Neuronal stem cell (in vitro differentiated cells): ENCODE results near the gene DOCK8.
A peak's percentile ranks its signal among the peaks of the same experiment; 100 is the strongest.

Experiments
- DNase-seq: peaks from one replicate; pipeline ENCODE4 v3.0.0-alpha.2; 2013; ENCODE audit warnings: low spot score
- H2AFZ ChIP-seq: one replicate; pipeline ENCODE4 v1.6.1; 2013; ENCODE audit warnings: mild to moderate bottlenecking, low read length, inconsistent platforms
- H2AK5ac ChIP-seq: 2 replicates; pipeline ENCODE4 v1.6.1; 2013; ENCODE audit warnings: low read depth, mild to moderate bottlenecking, inconsistent platforms, low read length, moderate library complexity, mixed read lengths
- H2BK120ac ChIP-seq: 2 replicates; pipeline ENCODE4 v1.6.1; 2013; ENCODE audit warnings: low read depth, mild to moderate bottlenecking, inconsistent platforms, low read length, moderate library complexity, mixed read lengths
- H2BK12ac ChIP-seq: one replicate; pipeline ENCODE4 v1.6.1; 2013; ENCODE audit warnings: low read length, inconsistent platforms
- H2BK15ac ChIP-seq: 2 replicates; pipeline ENCODE4 v1.6.1; 2013; ENCODE audit warnings: mild to moderate bottlenecking, low read length, inconsistent platforms, mixed read lengths
- H2BK5ac ChIP-seq: one replicate; pipeline ENCODE4 v1.6.1; 2013; ENCODE audit warnings: inconsistent platforms, mild to moderate bottlenecking, low read length, moderate library complexity
- H3K14ac ChIP-seq: one replicate; pipeline ENCODE4 v1.6.1; 2013; ENCODE audit warnings: low read length, inconsistent platforms
- H3K18ac ChIP-seq: 2 replicates; pipeline ENCODE4 v1.6.1; 2013; ENCODE audit warnings: low read length, inconsistent platforms
- H3K23ac ChIP-seq: 2 replicates; pipeline ENCODE4 v1.6.1; 2013; ENCODE audit warnings: low read depth, mild to moderate bottlenecking, mixed read lengths, low read length, inconsistent platforms; ENCODE audit not compliant: poor library complexity
- H3K27ac ChIP-seq: replicated peaks from 3 replicates; pipeline ENCODE4 v1.5.1; 2013; ENCODE audit warnings: low read length, inconsistent platforms
- H3K27me3 ChIP-seq, 3 experiments: 2 replicates each; pipeline ENCODE4 v1.6.1; 2013; ENCODE audit warnings: low read length in 3 of 3, mild to moderate bottlenecking in 2 of 3, inconsistent platforms in 1 of 3, low read depth in 1 of 3, mixed read lengths in 1 of 3, moderate library complexity in 1 of 3; ENCODE audit not compliant: control insufficient read depth in 3 of 3, insufficient read depth in 3 of 3
- H3K36me3 ChIP-seq, 2 donors: replicated peaks in 1 of 2; 2 replicates each; pipeline ENCODE4 v1.6.1; 2013; ENCODE audit warnings: low read length in 2 of 2; ENCODE audit not compliant: control insufficient read depth in 2 of 2, insufficient read depth in 2 of 2
- H3K4ac ChIP-seq: 2 replicates; pipeline ENCODE4 v1.6.1; 2013; ENCODE audit warnings: inconsistent platforms, mild to moderate bottlenecking, low read length, moderate library complexity
- H3K4me1 ChIP-seq, 2 donors: 1 replicate in 1 of 2; 2 replicates in 1 of 2; pipeline ENCODE4 v1.6.1; 2013; ENCODE audit warnings: low read length in 2 of 2, low read depth in 1 of 2; ENCODE audit not compliant: control insufficient read depth in 2 of 2, insufficient read depth in 1 of 2
- H3K4me2 ChIP-seq: one replicate; pipeline ENCODE4 v1.6.1; 2013; ENCODE audit warnings: mild to moderate bottlenecking, low read length, inconsistent platforms; ENCODE audit not compliant: insufficient read depth, poor library complexity, severe bottlenecking
- H3K4me3 ChIP-seq, 2 donors: 2 replicates each; pipeline ENCODE4 v1.5.1; 2013; ENCODE audit warnings: low read length in 2 of 2, mild to moderate bottlenecking in 2 of 2, inconsistent platforms in 1 of 2, moderate library complexity in 1 of 2
- H3K79me1 ChIP-seq: one replicate; pipeline ENCODE4 v1.6.1; 2013; ENCODE audit warnings: low read depth, mild to moderate bottlenecking, inconsistent platforms, low read length, moderate library complexity
- H3K9ac ChIP-seq: one replicate; pipeline ENCODE4 v1.6.1; 2013; ENCODE audit warnings: mild to moderate bottlenecking, low read depth, low read length, inconsistent platforms; ENCODE audit not compliant: poor library complexity
- H3K9me3 ChIP-seq, 2 donors: replicated peaks in 1 of 2; 2 replicates each; pipeline versions ENCODE3 to v1.6.1; 2013; ENCODE audit warnings: low read length in 2 of 2, mild to moderate bottlenecking in 2 of 2, inconsistent platforms in 1 of 2, low read depth in 1 of 2, mixed read lengths in 1 of 2, moderate library complexity in 1 of 2; ENCODE audit not compliant: control insufficient read depth in 2 of 2, insufficient read depth in 1 of 2
- H4K8ac ChIP-seq: one replicate; pipeline ENCODE4 v1.6.1; 2013; ENCODE audit warnings: low read depth, mild to moderate bottlenecking, inconsistent platforms, low read length, moderate library complexity
- H4K91ac ChIP-seq: one replicate; pipeline ENCODE4 v1.6.1; 2013; ENCODE audit warnings: low read length, low read depth, mild to moderate bottlenecking, inconsistent platforms; ENCODE audit not compliant: poor library complexity
- WGBS, 2 donors: extraction: QIAGEN DNeasy Blood & Tissue Kit; methylation state at CpG; one replicate each; pipeline ENCODE4 v1.1.7; 2013; ENCODE audit warnings: missing lambda C conversion rate in 2 of 2, mixed read lengths in 1 of 2; ENCODE audit not compliant: insufficient read length in 2 of 2, insufficient replicate concordance in 1 of 2; ENCODE audit errors: extremely low coverage in 2 of 2; 5-methylcytosine and 5-hydroxymethylcytosine counted together

DOCK8 gene

DNA sequence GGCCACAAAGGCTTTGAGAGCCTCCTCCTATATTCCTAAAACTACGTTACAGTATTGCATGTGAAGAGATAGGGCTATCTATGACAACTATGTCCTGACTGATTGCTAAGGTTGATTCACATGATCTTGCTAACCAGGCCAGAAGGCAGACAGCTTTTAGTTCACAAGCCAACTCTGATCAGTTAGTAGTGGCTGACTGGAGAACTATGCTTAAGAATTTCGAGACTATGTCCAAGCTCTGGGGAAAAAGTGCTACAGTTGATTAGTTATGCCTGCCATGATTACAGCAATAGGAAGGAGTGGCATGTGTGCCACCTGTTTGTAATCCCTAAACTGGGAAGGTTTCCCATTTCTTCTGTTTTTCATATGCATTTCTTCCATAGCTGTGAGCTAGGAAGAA lies 223.4 kb downstream of the DOCK8 start:
- Histone ChIP-seq H3K4me3 (no peak overlapping the region), H3K9me3 (peaks cover 0 to under 1% of the 10 kb centered on the region in 2 donors), H2BK5ac (no peak overlapping the region), H3K4me2 (no peak overlapping the region), H2AFZ (no peak overlapping the region), H3K9ac (no peak overlapping the region), H4K8ac (no peak overlapping the region), H3K79me1 (no peaks in the 10 kb centered on the region), H4K91ac (no peak overlapping the region), H2AK5ac (no peak overlapping the region), H3K18ac (no peak overlapping the region), H2BK12ac (no peak overlapping the region), H2BK15ac (no peak overlapping the region), H2BK120ac (no peak overlapping the region), H3K4me1 (no peaks in the 10 kb centered on the region), H3K36me3 (no peaks in the 10 kb centered on the region), H3K27me3 (peaks cover 0 to 8% (median 0%) of the 10 kb centered on the region in 3 experiments), H3K23ac (no peak overlapping the region), H3K27ac (no peak overlapping the region), H3K14ac (no peak overlapping the region), H3K4ac (no peak overlapping the region)
- no peak for DNase-seq
- no CpG with 5 or more reads among the region's 2 CpGs for WGBS, 2 donors

DNA sequence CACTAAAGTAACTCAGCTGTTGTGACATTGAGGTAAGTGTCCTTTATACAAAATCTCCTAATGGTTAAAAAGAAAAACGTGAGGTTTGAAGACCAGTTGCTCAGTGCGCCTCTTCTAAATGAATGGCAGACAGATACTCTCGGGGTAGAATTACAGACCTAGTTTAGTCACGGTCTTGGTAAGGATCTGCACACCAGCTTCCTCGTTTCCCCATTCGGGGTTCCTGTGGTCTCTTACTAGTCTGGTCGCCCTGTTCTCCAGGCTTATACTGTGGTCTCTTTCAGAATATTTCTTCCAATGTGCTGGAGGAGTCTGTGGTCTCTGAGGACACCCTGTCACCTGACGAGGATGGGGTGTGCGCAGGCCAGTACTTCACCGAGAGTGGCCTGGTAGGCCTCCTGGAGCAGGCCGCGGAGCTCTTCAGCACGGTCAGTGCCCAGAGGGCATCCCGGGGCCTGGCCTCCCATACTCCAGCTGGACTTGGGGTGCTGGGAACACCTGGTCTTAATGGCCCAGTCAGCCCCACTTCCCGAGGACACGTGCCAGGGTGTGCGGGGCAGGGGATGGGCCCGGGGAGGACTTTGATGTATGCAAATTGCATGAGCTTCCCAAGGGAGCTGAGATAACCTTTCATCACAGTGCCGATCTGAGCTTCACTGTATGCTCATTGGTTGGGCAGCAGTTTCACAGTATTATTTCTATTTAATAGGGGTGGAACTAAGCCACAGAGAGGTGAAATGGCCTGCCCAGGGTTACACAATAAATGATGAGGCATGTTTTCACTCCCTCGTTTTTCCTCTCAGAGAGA lies 224.5 kb downstream of the DOCK8 start:
- Histone ChIP-seq H2BK5ac (no peak overlapping the region), H2AFZ (no peak overlapping the region), H3K4ac (no peak overlapping the region), H2BK120ac (no peak overlapping the region), H3K27me3 (peaks cover 0 to 3% (median 0%) of the 10 kb centered on the region in 3 experiments), H4K8ac (no peak overlapping the region), H3K36me3 (no peaks in the 10 kb centered on the region), H2BK12ac (no peak overlapping the region), H2AK5ac (no peak overlapping the region), H3K27ac (no peak overlapping the region), H2BK15ac (no peak overlapping the region), H3K23ac (no peak overlapping the region), H3K14ac (no peak overlapping the region), H3K18ac (no peak overlapping the region), H3K4me3 (no peak overlapping the region), H3K4me1 (no peaks in the 10 kb centered on the region), H4K91ac (no peak overlapping the region), H3K79me1 (no peaks in the 10 kb centered on the region), H3K9me3 (peaks cover 0 to 8% of the 10 kb centered on the region in 2 donors), H3K9ac (no peak overlapping the region), H3K4me2 (no peak overlapping the region)
- DNase-seq: no peak
- no CpG with 5 or more reads among the region's 20 CpGs for WGBS, 2 donors

DNA sequence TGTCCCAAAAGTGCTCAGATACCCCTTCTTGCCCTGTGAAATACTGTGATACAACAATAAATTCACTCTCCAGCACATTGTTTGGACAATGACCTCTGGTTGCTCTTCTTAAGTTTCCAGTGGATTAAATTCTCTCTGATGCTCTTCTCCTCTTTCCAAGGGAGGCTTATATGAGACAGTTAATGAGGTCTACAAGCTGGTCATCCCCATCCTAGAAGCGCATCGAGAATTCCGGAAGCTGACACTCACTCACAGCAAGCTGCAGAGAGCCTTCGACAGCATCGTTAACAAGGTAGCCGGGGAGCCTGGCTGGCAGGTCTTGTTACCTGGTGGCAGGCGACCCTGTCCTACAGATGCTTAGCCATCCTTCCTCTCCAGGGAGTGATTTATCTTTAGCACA lies 226.5 kb downstream of the DOCK8 start:
- Histone ChIP-seq H2AFZ (no peak overlapping the region), H2BK120ac (no peak overlapping the region), H3K4me3 (no peak overlapping the region), H3K79me1 (no peaks in the 10 kb centered on the region), H3K27me3 (no peaks in the 10 kb centered on the region), H2BK15ac (no peak overlapping the region), H2BK12ac (no peak overlapping the region), H3K36me3 (no peaks in the 10 kb centered on the region), H3K18ac (no peak overlapping the region), H3K27ac (no peak overlapping the region), H2BK5ac (no peak overlapping the region), H3K4me2 (no peak overlapping the region), H4K91ac (no peak overlapping the region), H3K4ac (no peak overlapping the region), H3K4me1 (peaks cover 0 to 7% of the 10 kb centered on the region in 2 donors), H3K9ac (no peak overlapping the region), H4K8ac (no peak overlapping the region), H3K23ac (no peak overlapping the region), H3K9me3 (peaks cover 0 to 13% of the 10 kb centered on the region in 2 donors), H3K14ac (no peak overlapping the region), H2AK5ac (no peak overlapping the region)
- no CpG with 5 or more reads among the region's 7 CpGs for WGBS, 2 donors
- DNase-seq: no peak

DNA sequence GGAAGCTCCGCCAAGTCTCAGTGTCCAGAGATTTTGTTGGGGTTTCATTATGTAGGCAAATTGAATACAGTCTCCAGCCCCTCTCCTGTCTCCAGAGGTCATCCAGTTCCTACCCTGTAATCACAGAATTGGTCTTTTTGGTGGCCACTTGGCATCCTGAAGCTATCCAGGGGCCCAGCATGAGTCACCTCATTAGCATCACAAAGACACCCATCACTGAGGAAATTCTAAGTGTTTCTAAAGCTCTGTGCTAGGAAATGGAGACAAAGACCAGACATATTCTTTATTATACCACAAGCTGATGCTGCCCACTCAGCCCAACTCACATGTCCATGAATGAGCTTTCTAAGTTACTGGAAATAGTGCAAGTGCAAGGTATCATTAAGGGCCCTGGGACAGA lies 229.9 kb downstream of the DOCK8 start:
- Histone ChIP-seq H3K14ac (no peak overlapping the region), H2BK15ac (no peak overlapping the region), H2BK120ac (no peak overlapping the region), H2AK5ac (no peak overlapping the region), H3K4me1 (peaks cover 0 to 7% of the 10 kb centered on the region in 2 donors), H3K27ac (no peak overlapping the region), H3K9me3 (peaks cover 0 to 13% of the 10 kb centered on the region in 2 donors), H3K23ac (no peak overlapping the region), H3K9ac (no peak overlapping the region), H4K8ac (no peak overlapping the region), H3K4me3 (no peak overlapping the region), H3K18ac (no peak overlapping the region), H2BK12ac (no peak overlapping the region), H3K27me3 (no peaks in the 10 kb centered on the region), H4K91ac (no peak overlapping the region), H3K4ac (no peak overlapping the region), H2AFZ (peak overlapping the region; percentile 60), H3K79me1 (no peaks in the 10 kb centered on the region), H3K36me3 (no peaks in the 10 kb centered on the region), H2BK5ac (no peak overlapping the region), H3K4me2 (no peak overlapping the region)
- DNase-seq: no peak
- no CpG with 5 or more reads among the region's 1 CpG for WGBS, 2 donors
